Keratinocyte (primary cell): ENCODE measurements around the gene UFD1. TPM values are rescaled to one million over a fixed set of nuclear protein-coding genes. Genes with fewer than 3 reads are reported as not detected.

Source experiments
- DNase-seq: peaks from one replicate; pipeline ENCODE4 v3.0.0-alpha.2; 2011; ENCODE audit warnings: low read depth, missing footprints, low spot score
- FAIRE-seq: peaks from 2 replicates; lab custom pipeline; 2011; peaks lifted over from hg19 to GRCh38; lab: Jason Lieb, UNC
- H2AFZ ChIP-seq: 2 replicates; pipeline ENCODE4 v1.6.0; 2012; ENCODE audit warnings: low read length, control low read depth, inconsistent platforms; ENCODE audit not compliant: control insufficient read depth
- H3K27ac ChIP-seq: 2 replicates; pipeline ENCODE4 v1.5.1; 2011; ENCODE audit warnings: low read length; ENCODE audit not compliant: control insufficient read depth, insufficient read depth
- H3K27me3 ChIP-seq: 3 replicates; pipeline ENCODE4 v1.6.0; 2011; ENCODE audit warnings: low read length; ENCODE audit not compliant: control insufficient read depth, insufficient read depth; ENCODE audit errors: extremely low read depth
- H3K36me3 ChIP-seq, 2 experiments: 2 replicates in 1 of 2; 3 replicates in 1 of 2; pipeline ENCODE4 v1.5.1; 2011; ENCODE audit warnings: low read length in 2 of 2, mild to moderate bottlenecking in 1 of 2; ENCODE audit not compliant: control insufficient read depth in 2 of 2, insufficient read depth in 2 of 2; ENCODE audit errors: extremely low read depth in 1 of 2
- H3K4me1 ChIP-seq: 3 replicates; pipeline ENCODE4 v1.5.1; 2011; ENCODE audit warnings: low read length; ENCODE audit not compliant: control insufficient read depth, insufficient read depth; ENCODE audit errors: extremely low read depth
- H3K4me2 ChIP-seq: 3 replicates; pipeline ENCODE4 v1.6.0; 2011; ENCODE audit warnings: low read depth, low read length; ENCODE audit not compliant: control insufficient read depth, insufficient read depth; ENCODE audit errors: extremely low read depth
- H3K4me3 ChIP-seq, 3 experiments: fragments of 200-600 bp in 1 of 3; sonication (generic) in 1 of 3; 2 replicates in 2 of 3; 3 replicates in 1 of 3; pipeline ENCODE4 v1.5.1; 2011 to 2016; ENCODE audit warnings: low read length in 3 of 3, mild to moderate bottlenecking in 3 of 3, control low read depth in 2 of 3, inconsistent platforms in 1 of 3, low read depth in 1 of 3, mixed read lengths in 1 of 3, mixed run types in 1 of 3, moderate library complexity in 1 of 3; ENCODE audit not compliant: control insufficient read depth in 2 of 3, insufficient read depth in 2 of 3; ENCODE audit errors: extremely low read depth in 1 of 3
- H3K79me2 ChIP-seq: 2 replicates; pipeline ENCODE4 v1.6.0; 2012; ENCODE audit warnings: low read length; ENCODE audit not compliant: control insufficient read depth, insufficient read depth
- H3K9ac ChIP-seq: 3 replicates; pipeline ENCODE4 v1.6.0; 2011; ENCODE audit warnings: low read length; ENCODE audit not compliant: control insufficient read depth, insufficient read depth; ENCODE audit errors: extremely low read depth
- H3K9me1 ChIP-seq: 3 replicates; pipeline ENCODE4 v1.6.0; 2011; ENCODE audit warnings: low read length; ENCODE audit not compliant: control insufficient read depth, insufficient read depth; ENCODE audit errors: extremely low read depth
- H3K9me3 ChIP-seq: 2 replicates; pipeline ENCODE4 v1.5.1; 2012; ENCODE audit warnings: low read depth, low read length; ENCODE audit not compliant: control insufficient read depth
- H4K20me1 ChIP-seq: 3 replicates; pipeline ENCODE4 v1.6.0; 2011; ENCODE audit warnings: low read length; ENCODE audit not compliant: control insufficient read depth, insufficient read depth; ENCODE audit errors: extremely low read depth
- CTCF ChIP-seq, 3 experiments: IDR thresholded peaks in 1 of 3; conservative IDR thresholded peaks in 1 of 3; optimal IDR thresholded peaks in 1 of 3; 2 replicates in 2 of 3; 3 replicates in 1 of 3; pipeline versions ENCODE3 to v1.5.1; 2011; ENCODE audit warnings: low read length in 3 of 3, mild to moderate bottlenecking in 3 of 3, moderate library complexity in 2 of 3, control low read depth in 1 of 3, inconsistent platforms in 1 of 3; ENCODE audit not compliant: insufficient read depth in 2 of 3; ENCODE audit errors: extremely low read depth in 1 of 3
- EZH2 ChIP-seq: IDR thresholded peaks from one replicate; pipeline ENCODE4 v1.6.1; 2012; ENCODE audit warnings: inconsistent platforms, mild to moderate bottlenecking, low read length, moderate library complexity
- dilution Hi-C: fragments of 300-500 bp; cut with MboI; formaldehyde crosslinking; loops from one replicate; pipeline ENCODE4 v1.7.0; 2020; ENCODE audit warnings: low sequenced_read_pairs; ENCODE audit not compliant: extremely low pct_ligation_motif_present
- polyA plus RNA-seq, 5 experiments: library from polyadenylated mRNA; depleted of rRNA in 3 of 5; stranded (reverse) in 3 of 5; stranded (forward) in 1 of 5; unstranded in 1 of 5; fragments of >200 nt; gene quantifications; 1 replicate in 1 of 5; 2 replicates in 3 of 5; 3 replicates in 1 of 5; pipeline versions ENCODE4 v1.2.1 to v1.2.3, GENCODE V29; 2011 to 2012; ENCODE audit warnings: missing spikeins in 2 of 5, low read depth in 1 of 5, low replicate concordance in 1 of 5

Gene UFD1
- polyA plus RNA-seq, 1 donor (not counting 4 experiments of a cell fraction or from before 2014, with no cell fraction given), result 145 TPM

DNA sequence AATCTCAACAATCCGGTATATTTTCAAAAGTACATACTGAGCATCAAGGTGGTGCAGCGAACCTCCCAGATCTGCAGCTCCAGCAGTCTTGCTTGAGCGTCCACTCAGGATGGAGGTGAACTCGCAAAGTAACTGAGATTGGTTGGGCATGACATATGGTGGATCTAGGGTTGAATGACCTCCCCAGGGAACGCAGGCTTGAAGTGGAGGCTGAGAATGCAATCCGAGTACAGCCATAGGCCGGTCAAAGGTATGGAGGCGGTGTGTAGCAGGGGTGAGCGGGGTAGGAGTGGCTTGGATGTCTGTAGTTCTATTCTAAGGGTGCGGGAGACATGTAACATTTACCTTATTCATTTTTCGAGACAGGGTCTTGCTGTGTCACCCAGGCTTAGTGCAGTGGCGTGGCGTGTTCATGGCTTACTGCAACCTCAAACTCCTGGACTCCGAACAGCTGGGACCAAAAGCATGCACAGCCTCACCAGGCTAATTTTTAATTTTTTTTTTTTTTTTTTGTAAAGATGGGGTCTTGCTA, 30.9 kb downstream of the UFD1 start:
- H3K27me3 ChIP-seq, result no peaks in the 10 kb centered on the region
- dilution Hi-C loops, result no loop called here
- H4K20me1 ChIP-seq, result no peaks in the 10 kb centered on the region
- peak overlapping the region; percentile 75 for H2AFZ ChIP-seq
- peaks cover 37% of the 10 kb centered on the region for H3K79me2 ChIP-seq
- H3K4me1 ChIP-seq, result peaks cover 6% of the 10 kb centered on the region
- H3K9ac ChIP-seq, result peak overlapping the region; percentile 75
- peak overlapping the region; percentile 95 for H3K4me2 ChIP-seq
- peak overlapping the region; percentile 69 to 76 (median 70) for H3K4me3 ChIP-seq
- DNase-seq, result no peak
- H3K9me1 ChIP-seq, result no peaks in the 10 kb centered on the region
- FAIRE-seq, result peak; percentile 32
- H3K27ac ChIP-seq, result peak overlapping the region; percentile 79
- H3K9me3 ChIP-seq, result no peaks in the 10 kb centered on the region
- TF ChIP-seq CTCF (optimal IDR thresholded peaks at IDR 0.05 in 1 of 3, IDR thresholded peaks at IDR 0.05 in 1 of 3, conservative IDR thresholded peaks at IDR 0.05 in 1 of 3; ENCODE audit: extremely low read depth in 1 of 3, insufficient read depth in 2 of 3, low read length in 3 of 3) (no peak), EZH2 (no peak)
- peaks cover 11 to 23% of the 10 kb centered on the region in 2 experiments for H3K36me3 ChIP-seq

DNA sequence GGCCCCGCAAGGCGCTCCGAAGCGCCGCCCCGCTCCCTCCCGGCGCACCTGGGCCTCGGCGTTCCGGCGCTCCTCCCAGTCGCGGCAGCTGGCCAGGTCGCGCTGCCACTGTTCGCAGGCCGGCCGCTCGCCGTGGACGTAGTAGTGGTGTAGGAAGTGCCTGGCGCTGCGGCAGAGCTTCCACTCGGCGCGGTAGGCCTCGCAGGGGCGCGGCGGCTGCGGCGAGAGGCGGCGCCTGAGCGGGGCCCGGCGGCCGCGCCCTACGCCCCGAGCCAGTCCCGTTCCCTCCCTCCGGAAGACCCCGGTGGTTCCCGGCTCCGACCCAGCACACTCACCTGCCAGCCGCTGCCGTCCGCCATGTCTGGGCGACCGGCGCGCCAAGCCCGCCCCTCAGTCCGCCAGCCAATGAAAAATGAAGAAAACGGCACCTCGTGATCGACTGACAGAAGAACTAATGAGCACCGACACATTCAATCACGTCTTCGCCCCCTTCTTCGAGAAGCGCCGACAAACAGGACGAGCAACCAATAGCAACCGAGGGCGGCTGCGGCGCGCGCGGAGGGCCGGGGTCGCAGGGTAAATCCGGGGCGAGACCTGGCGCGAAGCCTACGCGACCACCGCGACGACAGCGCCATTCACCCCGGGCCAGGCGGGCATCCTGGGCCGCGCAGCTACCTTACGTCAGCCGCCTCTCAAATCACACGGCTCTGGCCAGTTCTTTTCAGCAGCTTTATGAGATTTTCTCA, 31.5 kb downstream of the UFD1 start, which contains the start of gene C22orf39:
Gene C22orf39, minus strand, starts transcription at position 382 of the 746 bp plus-strand sequence. Its CDS starts 23 bp downstream, at position 359.
- DNase-seq, result peak; percentile 56
- H3K79me2 ChIP-seq, result peaks cover 37% of the 10 kb centered on the region
- FAIRE-seq, result no peak

More for the DNA sequence above, 31.5 kb downstream of the UFD1 start, which contains the start of gene C22orf39:
- Histone ChIP-seq H3K4me3 (peak within 1 kb of the TSS; percentile 69 to 76 (median 70)), H4K20me1 (no peaks in the 10 kb centered on the region), H3K27ac (peak within 1 kb of the TSS; percentile 79), H2AFZ (peak within 1 kb of the TSS; percentile 75), H3K9ac (peak within 1 kb of the TSS; percentile 75), H3K4me1 (peaks cover 6% of the 10 kb centered on the region), H3K4me2 (peak within 1 kb of the TSS; percentile 95), H3K9me3 (no peaks in the 10 kb centered on the region), H3K27me3 (no peaks in the 10 kb centered on the region), H3K9me1 (no peaks in the 10 kb centered on the region), H3K36me3 (peaks cover 9 to 21% of the 10 kb centered on the region in 2 experiments)
- TF ChIP-seq EZH2 (no peak), CTCF (optimal IDR thresholded peaks at IDR 0.05 in 1 of 3, IDR thresholded peaks at IDR 0.05 in 1 of 3, conservative IDR thresholded peaks at IDR 0.05 in 1 of 3; ENCODE audit: extremely low read depth in 1 of 3, insufficient read depth in 2 of 3, low read length in 3 of 3) (no peak)
- dilution Hi-C loops, result no loop called here
